T-helper 2 cell treated with Interferon-gamma antibody and Interleukin-4, amounts not matched to agents 5 μg/mL and 100 μg/mL, for 36 hours (primary cell): ENCODE measurements around the gene TUB.
A peak's percentile ranks its signal among the peaks of the same experiment; 100 is the strongest.

Experiments used
- DNase-seq: peaks from one replicate; pipeline ENCODE4 v3.0.0; 2021; ENCODE audit warnings: low spot score
- H3K27ac Mint-ChIP-seq: one replicate; pipeline ENCODE4 v1.8.0; 2021; ENCODE audit warnings: mild to moderate bottlenecking, mixed read lengths
- H3K27me3 Mint-ChIP-seq: one replicate; pipeline ENCODE4 v1.8.0; 2021; ENCODE audit warnings: low read depth, mixed read lengths
- H3K36me3 Mint-ChIP-seq: one replicate; pipeline ENCODE4 v1.8.0; 2021; ENCODE audit warnings: low read depth, mixed read lengths
- H3K4me1 Mint-ChIP-seq: one replicate; pipeline ENCODE4 v1.8.0; 2021; ENCODE audit warnings: low read depth, mixed read lengths
- H3K4me3 Mint-ChIP-seq: one replicate; pipeline ENCODE4 v1.8.0; 2022; ENCODE audit warnings: mild to moderate bottlenecking, moderate library complexity, mixed read lengths
- H3K9me3 Mint-ChIP-seq: one replicate; pipeline ENCODE4 v1.8.0; 2021; ENCODE audit warnings: mixed read lengths

Gene TUB

DNA sequence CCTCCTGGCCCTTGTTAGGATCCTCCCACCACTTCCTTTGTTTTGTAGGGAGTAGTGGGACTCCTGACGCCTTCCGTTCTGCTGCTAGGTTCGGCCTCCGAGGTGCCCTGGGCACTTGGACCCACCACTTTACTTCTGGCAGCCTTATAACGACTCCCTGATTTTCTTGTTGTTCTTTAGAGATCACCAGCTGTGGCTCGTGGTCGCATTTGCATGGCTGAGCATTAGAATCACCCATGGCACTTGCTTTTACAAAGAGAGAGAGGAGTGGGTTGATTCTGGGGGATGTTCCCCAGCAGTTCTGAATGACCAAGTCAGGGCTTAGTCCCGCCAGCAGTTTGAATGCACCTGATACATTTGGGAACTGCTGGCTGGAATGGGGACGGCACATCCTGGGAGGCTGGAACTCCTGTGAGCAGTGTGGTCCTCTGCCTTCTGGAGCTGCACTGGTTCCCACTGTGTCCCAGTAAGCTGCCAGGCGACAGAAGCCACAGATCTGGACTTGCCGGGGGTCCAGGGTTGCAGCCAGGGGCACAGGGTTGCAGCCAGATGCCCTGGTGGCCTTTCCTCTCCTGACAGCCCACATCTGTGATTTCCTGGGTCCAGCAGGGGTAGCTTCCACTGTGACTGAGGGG lies 4.1 kb downstream of the TUB start:
- no peak overlapping the region for H3K27ac Mint-ChIP-seq
- no peaks in the 10 kb centered on the region for H3K9me3 Mint-ChIP-seq
- H3K27me3 Mint-ChIP-seq, result peaks cover 32% of the 10 kb centered on the region
- H3K36me3 Mint-ChIP-seq, result no peaks in the 10 kb centered on the region
- DNase-seq, result no peak
- H3K4me1 Mint-ChIP-seq, result no peaks in the 10 kb centered on the region
- H3K4me3 Mint-ChIP-seq, result no peak overlapping the region

DNA sequence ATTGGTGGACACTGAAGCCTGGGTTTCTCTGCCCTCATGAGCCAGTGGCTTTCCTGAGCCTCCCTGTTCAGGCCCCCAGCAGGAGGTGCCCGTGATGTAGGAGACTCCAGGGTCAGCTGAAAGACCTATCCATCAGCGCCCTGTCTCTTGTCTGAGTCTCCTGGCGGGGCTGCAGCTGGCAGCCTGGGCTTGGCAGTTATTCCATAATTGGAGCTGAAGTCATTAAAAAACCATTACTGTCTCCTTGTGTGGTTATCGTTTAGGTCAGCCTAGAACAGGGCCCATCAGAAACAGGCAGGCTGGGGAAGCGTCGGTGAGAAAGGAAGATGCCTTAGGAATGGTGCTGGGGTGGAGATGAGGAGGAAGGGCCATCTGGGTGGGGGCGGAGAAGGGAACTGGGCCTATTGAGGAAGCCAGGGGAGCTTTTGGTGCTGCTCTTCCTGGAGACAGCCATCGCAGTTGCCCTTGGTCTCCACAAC lies 5.0 kb downstream of the TUB start:
- no peaks in the 10 kb centered on the region for H3K36me3 Mint-ChIP-seq
- peaks cover 25% of the 10 kb centered on the region for H3K27me3 Mint-ChIP-seq
- no peak for DNase-seq
- H3K4me1 Mint-ChIP-seq, result no peaks in the 10 kb centered on the region
- H3K4me3 Mint-ChIP-seq, result no peak overlapping the region
- H3K27ac Mint-ChIP-seq, result no peak overlapping the region
- no peaks in the 10 kb centered on the region for H3K9me3 Mint-ChIP-seq

DNA sequence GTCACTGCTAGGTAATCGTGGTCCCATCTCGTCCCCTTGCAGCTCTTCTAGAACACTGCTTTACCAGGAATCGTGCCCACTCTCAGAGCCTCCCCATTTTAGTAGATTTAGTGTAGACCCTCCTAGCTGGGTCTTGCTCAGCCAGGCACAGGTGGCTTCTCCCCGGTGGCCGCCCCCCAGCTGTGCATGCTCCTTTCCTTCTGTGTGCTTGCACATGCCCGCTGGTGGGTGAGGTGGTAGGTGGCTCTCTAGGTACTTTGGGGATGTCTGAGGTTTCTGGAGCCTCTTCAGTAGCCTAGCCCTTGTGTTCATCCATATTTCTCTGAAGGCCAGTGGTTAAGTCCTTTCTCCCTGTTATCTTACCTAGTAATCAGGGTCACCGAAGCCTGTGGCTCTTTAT lies 5.6 kb downstream of the TUB start:
- Mint-ChIP-seq H3K27ac (no peak overlapping the region), H3K4me3 (no peak overlapping the region), H3K27me3 (peaks cover 25% of the 10 kb centered on the region), H3K9me3 (no peaks in the 10 kb centered on the region), H3K36me3 (no peaks in the 10 kb centered on the region), H3K4me1 (no peaks in the 10 kb centered on the region)
- no peak for DNase-seq

DNA sequence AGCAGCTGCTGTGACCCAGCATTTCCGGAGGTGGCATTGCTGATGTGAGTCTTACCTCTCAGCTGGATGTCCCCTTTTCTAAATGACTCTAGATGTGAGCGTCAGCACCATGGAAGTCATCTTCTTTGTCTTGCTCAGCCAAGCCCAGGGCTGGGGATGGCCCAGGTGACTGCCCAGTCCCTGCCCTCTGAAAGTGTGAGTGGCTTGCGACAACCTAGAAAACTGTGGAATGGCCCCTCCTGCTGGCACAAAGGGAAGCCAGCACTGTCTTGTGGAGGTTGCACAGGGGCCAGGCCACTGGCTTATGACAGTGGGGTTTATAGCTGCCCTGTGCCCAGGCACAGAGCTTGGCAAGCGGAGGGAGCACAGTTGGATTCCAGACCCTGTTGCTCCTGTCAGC lies 6.2 kb downstream of the TUB start:
- H3K4me3 Mint-ChIP-seq, result no peak overlapping the region
- H3K9me3 Mint-ChIP-seq, result no peaks in the 10 kb centered on the region
- no peak for DNase-seq
- H3K36me3 Mint-ChIP-seq, result no peaks in the 10 kb centered on the region
- no peaks in the 10 kb centered on the region for H3K4me1 Mint-ChIP-seq
- no peak overlapping the region for H3K27ac Mint-ChIP-seq
- peaks cover 18% of the 10 kb centered on the region for H3K27me3 Mint-ChIP-seq

DNA sequence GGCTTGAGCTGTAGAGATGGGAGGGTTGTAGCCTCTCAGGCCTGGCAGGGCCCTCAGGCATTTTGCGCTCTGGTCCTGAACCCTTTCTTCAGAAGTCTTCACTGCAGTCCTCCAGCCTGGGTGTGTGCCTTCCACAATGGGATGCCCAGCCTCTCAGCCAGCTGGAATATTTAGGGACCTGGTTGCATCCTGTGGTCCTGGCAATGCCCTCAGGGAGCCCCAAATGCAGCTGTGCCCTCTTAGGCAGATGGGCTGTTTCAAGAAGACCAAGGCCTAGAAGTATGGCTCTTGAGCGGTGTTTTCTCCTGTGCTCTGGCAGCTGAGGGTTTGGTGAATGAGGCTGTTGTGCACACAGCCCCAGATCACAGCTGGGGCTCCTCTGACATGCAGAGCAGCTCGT lies 6.7 kb downstream of the TUB start:
- H3K4me1 Mint-ChIP-seq, result no peaks in the 10 kb centered on the region
- DNase-seq, result no peak
- H3K27ac Mint-ChIP-seq, result no peak overlapping the region
- peaks cover 13% of the 10 kb centered on the region for H3K27me3 Mint-ChIP-seq
- no peaks in the 10 kb centered on the region for H3K36me3 Mint-ChIP-seq
- H3K4me3 Mint-ChIP-seq, result no peak overlapping the region
- no peaks in the 10 kb centered on the region for H3K9me3 Mint-ChIP-seq

DNA sequence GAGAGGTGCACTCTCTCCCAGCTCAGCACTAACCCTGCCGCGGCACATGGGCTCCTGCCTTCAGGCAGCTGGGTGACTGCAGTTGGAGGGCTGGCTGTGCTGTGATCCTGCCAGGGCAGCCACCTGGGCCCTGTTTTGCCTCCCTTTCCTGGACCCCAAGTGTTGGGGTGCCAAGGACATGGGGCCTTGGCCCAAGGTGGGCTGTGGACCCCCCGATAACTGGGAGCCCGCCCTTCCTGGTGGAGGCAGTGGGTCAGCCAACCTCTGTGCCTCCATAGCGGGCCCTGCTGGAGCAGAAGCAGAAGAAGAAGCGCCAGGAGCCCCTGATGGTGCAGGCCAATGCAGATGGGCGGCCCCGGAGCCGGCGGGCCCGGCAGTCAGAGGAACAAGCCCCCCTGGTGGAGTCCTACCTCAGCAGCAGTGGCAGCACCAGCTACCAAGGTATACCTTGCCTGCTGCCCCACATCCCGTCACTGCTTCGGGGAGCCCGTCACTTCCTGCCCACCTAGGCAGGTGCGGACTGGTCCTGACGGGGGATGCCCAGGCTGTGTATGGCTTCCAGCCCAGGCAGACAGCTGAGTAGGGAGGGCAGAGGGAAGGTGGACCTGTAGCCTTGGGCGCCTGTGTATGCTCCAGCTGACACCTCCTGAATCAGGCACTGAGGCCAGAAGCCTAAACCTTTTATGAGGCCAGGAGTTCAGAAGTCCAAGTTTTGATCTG lies 8.9 kb downstream of the TUB start:
- Mint-ChIP-seq H3K27ac (no peak overlapping the region), H3K27me3 (peaks cover under 1% of the 10 kb centered on the region), H3K9me3 (no peaks in the 10 kb centered on the region), H3K36me3 (no peaks in the 10 kb centered on the region), H3K4me1 (no peaks in the 10 kb centered on the region), H3K4me3 (no peak overlapping the region)
- no peak for DNase-seq

DNA sequence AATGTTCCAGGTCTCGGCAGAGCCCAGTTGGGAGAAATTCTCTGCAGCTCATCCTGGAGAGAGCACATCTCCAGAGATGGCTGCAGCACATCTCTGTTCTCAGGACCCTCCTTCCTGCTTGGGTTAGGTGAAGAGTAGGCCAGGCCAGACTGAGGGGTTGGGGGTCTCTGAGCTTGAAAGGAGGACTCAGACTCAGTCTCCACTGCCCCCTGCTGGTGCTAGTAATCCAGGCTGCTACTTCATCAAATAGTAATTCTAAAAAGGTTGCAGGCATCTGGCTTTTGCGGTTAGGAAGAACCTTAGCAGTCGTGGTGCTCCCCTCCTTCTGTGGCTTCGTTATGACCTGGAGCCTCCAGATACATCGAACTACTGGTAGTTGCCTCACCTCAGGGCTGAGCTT lies 9.7 kb downstream of the TUB start:
- no peak for DNase-seq
- H3K4me1 Mint-ChIP-seq, result no peaks in the 10 kb centered on the region
- H3K27me3 Mint-ChIP-seq, result no peaks in the 10 kb centered on the region
- no peaks in the 10 kb centered on the region for H3K36me3 Mint-ChIP-seq
- H3K27ac Mint-ChIP-seq, result no peak overlapping the region
- no peaks in the 10 kb centered on the region for H3K9me3 Mint-ChIP-seq
- no peak overlapping the region for H3K4me3 Mint-ChIP-seq

DNA sequence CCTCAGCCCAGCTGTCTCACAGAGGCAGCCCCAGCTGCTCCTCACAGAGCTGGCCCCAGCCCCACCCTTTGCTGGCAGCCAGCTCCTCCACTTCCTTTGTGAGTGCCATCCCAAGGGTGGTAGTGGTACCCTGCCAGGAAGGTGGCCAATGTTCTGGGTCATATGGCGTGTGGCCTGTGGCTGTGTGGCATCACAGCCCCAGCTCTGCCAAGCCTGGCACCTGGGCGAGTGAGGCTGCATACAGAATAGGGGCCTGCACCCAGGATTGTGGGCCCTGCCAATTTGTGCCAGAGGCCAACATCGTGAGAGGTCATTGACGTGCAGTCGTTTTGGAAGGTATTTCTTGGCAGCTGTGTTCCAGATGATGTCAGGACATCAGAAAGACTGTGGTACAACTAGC lies 10.7 kb downstream of the TUB start:
- Mint-ChIP-seq H3K4me3 (no peak overlapping the region), H3K4me1 (no peaks in the 10 kb centered on the region), H3K36me3 (no peaks in the 10 kb centered on the region), H3K9me3 (no peaks in the 10 kb centered on the region), H3K27ac (no peak overlapping the region), H3K27me3 (no peaks in the 10 kb centered on the region)
- DNase-seq, result no peak

DNA sequence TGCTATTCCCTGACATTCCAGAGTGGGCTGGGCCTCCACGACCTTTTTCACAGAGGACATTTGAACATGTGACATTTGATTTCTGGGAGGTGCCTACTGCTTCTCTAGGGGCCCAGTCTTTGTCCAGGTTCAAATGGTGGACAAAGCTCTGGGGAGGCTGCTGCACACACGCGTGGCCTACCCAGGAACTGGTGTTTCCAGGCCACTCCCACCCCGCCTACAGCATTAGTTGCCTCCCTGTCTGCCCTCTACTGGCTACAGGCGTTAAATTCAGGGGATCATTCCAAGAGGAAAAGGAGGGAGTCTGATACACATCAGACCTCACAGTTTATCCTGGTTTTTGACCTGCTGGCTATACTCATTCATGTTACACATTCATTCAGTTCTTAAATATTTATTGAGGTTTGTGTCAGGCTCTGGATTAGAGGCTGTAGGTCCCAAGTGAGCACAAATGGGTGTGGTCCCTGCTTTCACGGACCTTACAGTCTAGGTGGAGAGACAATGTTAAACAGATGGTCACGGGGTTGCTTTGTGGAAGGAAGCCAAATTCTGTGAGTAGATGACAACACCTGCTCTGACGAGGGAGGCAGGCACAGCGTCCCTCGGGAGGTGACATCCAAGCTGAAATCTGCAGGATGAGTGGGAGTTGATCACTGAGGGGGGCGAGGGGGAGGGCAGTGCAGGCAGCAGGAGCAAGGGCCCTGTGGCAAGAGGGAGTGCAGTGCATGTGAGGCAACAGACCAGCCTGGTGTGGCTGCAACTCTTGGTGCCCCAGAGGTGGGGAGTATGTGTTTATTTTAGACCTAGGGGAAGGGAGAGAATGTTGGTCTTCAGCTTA lies 11.8 kb downstream of the TUB start:
- H3K27me3 Mint-ChIP-seq, result no peaks in the 10 kb centered on the region
- peak; percentile 18 for DNase-seq
- no peak overlapping the region for H3K4me3 Mint-ChIP-seq
- H3K9me3 Mint-ChIP-seq, result no peaks in the 10 kb centered on the region
- H3K27ac Mint-ChIP-seq, result no peak overlapping the region
- H3K4me1 Mint-ChIP-seq, result no peaks in the 10 kb centered on the region
- H3K36me3 Mint-ChIP-seq, result no peaks in the 10 kb centered on the region

DNA sequence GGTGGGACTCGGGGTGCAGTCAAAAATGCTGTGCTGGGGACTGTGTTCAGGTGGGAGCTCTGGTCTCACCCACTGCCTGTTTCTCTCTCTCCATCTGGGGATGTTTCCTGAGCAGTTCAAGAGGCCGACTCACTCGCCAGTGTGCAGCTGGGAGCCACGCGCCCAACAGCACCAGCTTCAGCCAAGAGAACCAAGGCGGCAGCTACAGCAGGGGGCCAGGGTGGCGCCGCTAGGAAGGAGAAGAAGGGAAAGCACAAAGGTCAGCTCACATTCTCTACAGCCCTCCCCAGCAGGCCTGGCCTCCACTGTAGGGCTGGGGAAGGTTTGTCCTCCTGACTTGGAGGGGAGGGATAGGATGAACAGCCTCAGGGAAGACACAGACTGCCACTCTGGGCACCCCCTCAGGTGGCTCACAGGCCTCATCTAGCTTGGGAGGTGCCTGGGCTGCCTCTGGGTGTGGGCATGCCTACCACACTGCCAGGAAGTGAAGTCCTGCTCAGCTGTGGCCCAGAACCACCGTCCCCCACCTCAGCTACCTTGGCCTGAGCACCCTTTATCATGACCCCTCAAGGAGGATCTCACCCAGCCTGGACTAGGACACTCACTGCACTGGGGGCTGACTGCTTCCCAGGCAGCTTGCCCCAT lies 13.0 kb downstream of the TUB start:
- H3K27me3 Mint-ChIP-seq, result no peaks in the 10 kb centered on the region
- H3K27ac Mint-ChIP-seq, result no peak overlapping the region
- no peak for DNase-seq

DNA sequence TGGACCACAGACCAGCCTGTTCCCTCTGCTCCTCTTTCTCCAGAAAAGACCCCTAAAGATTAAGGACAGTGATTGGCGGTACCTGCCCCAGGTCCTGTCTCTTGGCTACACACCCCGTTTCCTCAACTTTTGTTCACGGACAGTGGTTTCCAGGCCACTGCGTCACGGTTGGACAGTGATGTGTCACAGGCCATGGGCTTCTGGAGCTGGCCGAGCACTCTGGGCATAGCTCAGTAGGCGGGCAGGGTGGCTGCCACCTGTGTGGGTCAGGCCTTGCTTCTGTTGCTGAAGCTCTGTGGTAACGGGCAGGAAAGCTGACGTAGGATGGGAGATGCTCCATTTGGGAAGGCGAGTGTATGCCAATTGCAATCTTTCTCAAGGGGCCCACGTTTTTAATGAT lies 13.6 kb downstream of the TUB start:
- Mint-ChIP-seq H3K4me3 (no peak overlapping the region), H3K27ac (no peak overlapping the region), H3K9me3 (no peaks in the 10 kb centered on the region), H3K36me3 (no peaks in the 10 kb centered on the region), H3K27me3 (no peaks in the 10 kb centered on the region), H3K4me1 (no peaks in the 10 kb centered on the region)
- no peak for DNase-seq

More for the DNA sequence above, 13.0 kb downstream of the TUB start:
- no peaks in the 10 kb centered on the region for H3K4me1 Mint-ChIP-seq
- H3K36me3 Mint-ChIP-seq, result no peaks in the 10 kb centered on the region
- H3K9me3 Mint-ChIP-seq, result no peaks in the 10 kb centered on the region
- H3K4me3 Mint-ChIP-seq, result no peak overlapping the region

DNA sequence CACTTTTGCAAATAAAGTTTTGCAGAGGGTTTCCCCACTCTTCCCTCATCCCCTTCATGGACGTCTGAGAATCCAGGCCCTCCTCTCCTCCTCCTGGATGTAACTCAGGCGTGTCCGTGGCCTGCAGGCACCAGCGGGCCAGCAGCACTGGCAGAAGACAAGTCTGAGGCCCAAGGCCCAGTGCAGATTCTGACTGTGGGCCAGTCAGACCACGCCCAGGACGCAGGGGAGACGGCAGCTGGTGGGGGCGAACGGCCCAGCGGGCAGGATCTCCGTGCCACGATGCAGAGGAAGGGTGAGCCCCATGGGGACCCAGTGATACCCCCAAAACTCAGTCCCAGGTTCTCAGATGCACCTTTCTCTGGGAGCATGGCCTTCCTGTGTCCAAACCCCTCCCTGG lies 14.4 kb downstream of the TUB start:
- no peak overlapping the region for H3K4me3 Mint-ChIP-seq
- H3K9me3 Mint-ChIP-seq, result no peaks in the 10 kb centered on the region
- DNase-seq, result no peak
- H3K27me3 Mint-ChIP-seq, result no peaks in the 10 kb centered on the region
- H3K27ac Mint-ChIP-seq, result no peak overlapping the region
- no peaks in the 10 kb centered on the region for H3K36me3 Mint-ChIP-seq
- no peaks in the 10 kb centered on the region for H3K4me1 Mint-ChIP-seq

DNA sequence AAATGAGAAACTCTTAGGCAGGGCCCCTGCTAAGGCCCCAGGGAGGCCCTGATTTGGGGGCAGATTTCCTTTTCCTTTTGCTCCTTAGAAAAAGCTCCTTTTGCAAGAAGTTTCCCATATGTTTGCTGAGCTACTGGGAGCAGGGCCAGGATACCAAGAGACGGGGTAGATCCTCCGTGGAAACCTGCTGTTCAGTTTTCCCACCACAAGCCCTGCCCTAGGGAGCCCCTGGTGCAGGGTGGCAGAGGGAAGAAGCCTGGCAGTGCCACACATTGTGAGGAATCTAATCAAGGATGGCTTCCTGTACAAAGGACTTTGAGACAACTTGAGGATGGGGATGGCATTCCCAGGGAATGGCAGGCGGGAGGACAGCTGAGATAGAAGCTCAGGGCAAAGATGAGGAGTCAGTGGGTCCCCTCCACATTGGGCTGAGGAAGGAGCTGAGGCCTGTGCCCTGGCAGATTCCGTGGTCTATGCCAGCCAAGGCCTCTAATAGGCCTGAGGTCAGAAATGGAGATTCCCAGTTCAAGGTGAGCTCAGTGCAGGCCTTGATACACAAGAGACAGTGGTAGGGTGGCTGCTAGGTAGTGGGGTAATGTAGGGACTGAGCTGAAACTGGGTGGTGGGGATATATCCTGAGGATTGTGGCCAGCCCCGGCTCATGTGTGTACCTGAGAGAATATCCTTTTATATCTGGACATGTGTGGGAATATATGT lies 15.0 kb downstream of the TUB start:
- no peaks in the 10 kb centered on the region for H3K9me3 Mint-ChIP-seq
- no peak for DNase-seq
- no peaks in the 10 kb centered on the region for H3K4me1 Mint-ChIP-seq
- H3K27ac Mint-ChIP-seq, result no peak overlapping the region
- no peaks in the 10 kb centered on the region for H3K27me3 Mint-ChIP-seq
- no peaks in the 10 kb centered on the region for H3K36me3 Mint-ChIP-seq
- no peak overlapping the region for H3K4me3 Mint-ChIP-seq
